Right ventricle myocardium superior (tissue), 1 donor: ENCODE measurements around the gene CD164. TPM values are rescaled to one million over a fixed set of nuclear protein-coding genes. Genes with fewer than 3 reads are reported as not detected.
"Not testable (repeated sequence)": the region's sequence is repeated elsewhere in the genome, so short reads cannot be mapped to it uniquely, and the experiment has no call there.

Experiments
- ATAC-seq: fragments of 200-7000 bp; cut with Tn5 transposase; one replicate; pipeline ENCODE4 v1.9.1; 2020; ENCODE audit warnings: mild to moderate bottlenecking; ENCODE audit not compliant: poor library complexity
- DNase-seq: peaks from one replicate; pipeline ENCODE4 v3.0.0-alpha.2; 2020
- intact Hi-C: fragments of 100-400 bp; cut with DNase I; formaldehyde crosslinking; loops from one replicate; pipeline ENCODE4 v1.11.2; 2022
- total RNA-seq: library from RNA; stranded (reverse); fragmentation: NEBNext Ultra II Directional; extraction: Animal tissue kit (Norgen Biotek cat#: 25700); gene quantifications from one replicate; pipeline ENCODE4 v1.2.1, GENCODE V29; 2021
- donor health status: DM: no; HTN: yes; CAD: no; lungs with severe emphysema.

CD164 gene
- total RNA-seq, 1 donor from 2014 or later, result 102 TPM

- peak; percentile 42 for ATAC-seq
- intact Hi-C loops, result no loop called here
- DNase-seq, result no peak
Measured at GRCh38 chr6:109351231-109352130, 30.8 kb downstream of the CD164 start.

DNA sequence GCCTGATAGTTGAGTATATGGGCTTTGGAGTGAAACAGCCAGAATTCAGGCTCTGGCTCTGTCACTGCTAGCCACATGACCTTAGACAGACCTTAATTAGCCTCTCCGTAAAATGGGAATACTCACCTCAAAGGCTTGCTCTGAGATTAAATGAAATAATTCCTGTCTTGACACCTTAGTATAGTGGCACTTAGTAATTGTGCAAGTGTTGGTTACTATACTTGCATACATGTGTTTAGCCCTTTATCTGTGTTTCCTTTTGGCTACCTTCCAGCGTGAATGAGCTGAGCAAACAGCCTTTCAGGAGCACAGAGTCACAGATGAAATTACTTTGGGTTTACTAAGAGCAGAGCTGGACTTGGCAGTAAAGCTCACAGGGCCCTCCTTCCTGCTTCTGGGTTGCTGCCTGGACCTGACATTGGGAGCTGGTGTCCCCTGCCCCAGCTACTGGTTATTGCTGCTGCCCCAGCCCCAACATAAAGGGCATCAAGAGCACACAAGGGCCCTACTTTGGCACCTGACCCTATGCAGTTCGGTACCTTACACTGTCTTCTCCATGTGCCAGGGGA, 32.8 kb downstream of the CD164 start:
- DNase-seq, result no peak
- intact Hi-C loops, result no loop called here
- peak; percentile 81 for ATAC-seq

DNA sequence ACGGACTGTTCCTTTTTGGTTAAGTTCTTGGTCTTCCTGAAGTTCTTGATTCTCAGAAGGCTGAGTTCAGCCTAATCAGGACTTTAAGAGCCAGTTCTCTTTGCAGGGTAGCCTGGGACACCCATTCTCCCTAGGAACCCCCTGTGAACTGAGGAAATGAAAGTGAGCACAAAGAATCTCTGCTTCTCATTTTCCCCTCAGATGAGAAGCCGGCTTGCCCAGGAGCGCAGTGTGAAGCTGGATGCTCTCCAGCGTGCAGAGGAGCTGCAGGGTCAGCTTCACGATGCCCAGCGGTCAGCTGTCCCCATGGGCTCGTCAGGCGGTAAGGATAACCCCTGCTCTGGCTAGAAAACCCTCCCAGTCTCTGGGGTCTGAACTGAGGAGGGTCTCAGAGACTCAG, 34.0 kb downstream of the CD164 start:
- peak; percentile 28 for ATAC-seq
- no peak for DNase-seq
- intact Hi-C loops, result no loop called here

DNA sequence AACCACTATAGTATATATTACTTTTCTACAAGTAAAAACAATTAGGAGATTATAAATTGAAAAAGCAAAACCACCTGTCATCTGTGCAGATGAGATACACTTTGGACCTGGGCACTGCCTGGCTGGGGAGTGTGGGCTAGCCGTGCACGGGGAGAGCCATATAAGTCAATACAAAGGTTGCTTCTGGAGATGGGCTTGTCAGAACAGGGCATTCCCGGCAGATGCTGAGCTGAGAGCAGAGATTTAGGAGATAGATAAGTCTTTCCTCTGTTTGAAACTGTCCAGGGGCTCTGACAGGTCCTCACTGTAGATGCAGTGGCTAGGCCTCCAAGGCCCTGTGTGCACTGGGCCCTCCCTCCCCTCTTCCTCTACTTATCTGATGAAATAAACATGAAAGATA, 34.5 kb downstream of the CD164 start:
- intact Hi-C loops, result no loop called here
- no peak for ATAC-seq
- DNase-seq, result no peak

DNA sequence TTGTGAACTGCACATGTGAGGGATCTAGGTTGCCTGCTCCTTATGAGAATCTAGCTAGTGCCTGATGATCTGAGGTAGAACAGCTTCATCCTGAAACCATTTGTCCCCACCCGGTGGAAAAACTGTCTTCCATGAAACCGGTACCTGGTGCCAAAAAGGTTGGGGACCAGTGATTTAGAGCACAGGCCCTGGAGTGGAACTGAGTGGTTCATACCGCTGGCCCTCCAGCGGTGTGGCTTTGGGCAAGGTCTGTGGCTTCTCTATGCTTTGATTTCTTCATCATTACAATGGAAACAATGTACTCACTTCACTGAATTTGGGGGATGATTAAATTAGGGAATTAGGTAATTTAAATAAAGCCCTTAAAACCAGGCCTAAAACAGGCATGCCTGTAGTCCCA, 36.3 kb downstream of the CD164 start:
- no peak for DNase-seq
- no peak for ATAC-seq
- intact Hi-C loops, result no loop called here

DNA sequence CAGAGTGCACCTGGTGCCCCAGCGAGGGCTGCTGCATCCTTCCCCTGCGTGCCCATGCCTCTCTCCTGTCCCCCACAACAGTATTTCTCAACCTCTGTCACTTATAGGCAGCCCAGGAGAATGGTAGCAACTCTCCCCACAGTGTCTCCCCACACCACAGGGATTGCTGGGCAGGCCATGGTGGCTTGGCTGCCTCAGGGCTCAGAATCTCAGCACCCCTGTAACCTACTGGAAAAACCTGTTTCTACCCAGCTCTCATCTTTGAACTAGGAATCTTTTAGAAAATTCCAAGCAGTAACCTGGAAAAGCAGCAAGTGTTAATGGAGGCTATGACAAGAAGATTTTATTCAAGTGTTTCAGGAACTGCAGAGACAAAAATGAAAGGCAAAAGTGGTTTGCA, 38.0 kb downstream of the CD164 start:
- intact Hi-C loops, result no loop called here
- ATAC-seq (no peak), DNase-seq (no peak)

DNA sequence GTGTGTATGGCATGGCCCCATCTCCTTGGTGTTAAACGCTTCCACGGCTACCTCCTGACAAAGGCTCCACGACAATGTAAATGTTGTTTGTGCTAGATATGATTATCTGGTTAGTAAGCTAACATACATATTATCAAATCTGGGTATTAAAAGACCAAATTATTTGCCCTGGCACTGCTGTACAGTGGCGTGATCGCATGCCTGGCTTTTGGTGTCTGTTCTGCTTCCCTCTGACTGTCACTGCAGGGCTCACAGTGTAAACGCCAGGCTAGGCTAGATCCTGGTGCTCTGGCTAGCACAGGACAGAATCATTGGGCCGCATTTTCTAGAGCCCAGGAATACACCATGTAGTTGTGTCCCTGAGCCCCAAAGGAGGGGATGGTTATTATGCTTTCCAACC, 38.7 kb downstream of the CD164 start:
- no peak for DNase-seq
- intact Hi-C loops, result no loop called here
- ATAC-seq, result no peak

- DNase-seq, result no peak
- no peak for ATAC-seq
- intact Hi-C loops, result no loop called here
Measured at GRCh38 chr6:109342911-109343310, 39.4 kb downstream of the CD164 start.

DNA sequence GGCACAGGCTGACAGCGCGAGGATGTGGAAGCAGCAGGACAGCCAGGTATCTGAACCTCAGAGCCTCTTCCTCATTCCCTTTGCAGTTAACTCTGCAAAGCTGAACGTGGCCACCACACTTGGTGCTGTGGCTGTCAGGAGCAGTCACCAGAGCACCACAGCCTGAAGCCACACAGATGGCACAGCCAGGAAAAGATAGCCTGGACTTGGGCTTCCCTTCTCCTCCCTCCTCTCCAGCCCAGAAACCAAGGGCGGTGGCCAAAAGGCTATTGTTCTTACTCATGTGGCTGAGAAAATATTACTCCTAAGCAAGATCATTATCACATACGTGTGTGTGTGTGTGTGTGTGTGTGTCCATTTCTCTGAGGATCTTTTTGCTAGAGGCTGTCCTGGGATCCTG, 39.8 kb downstream of the CD164 start:
- intact Hi-C loops, result no loop called here
- ATAC-seq (no peak), DNase-seq (no peak)

- no peak for ATAC-seq
- intact Hi-C loops, result no loop called here
- no peak for DNase-seq
Measured at GRCh38 chr6:109340811-109341210, 41.5 kb downstream of the CD164 start.

DNA sequence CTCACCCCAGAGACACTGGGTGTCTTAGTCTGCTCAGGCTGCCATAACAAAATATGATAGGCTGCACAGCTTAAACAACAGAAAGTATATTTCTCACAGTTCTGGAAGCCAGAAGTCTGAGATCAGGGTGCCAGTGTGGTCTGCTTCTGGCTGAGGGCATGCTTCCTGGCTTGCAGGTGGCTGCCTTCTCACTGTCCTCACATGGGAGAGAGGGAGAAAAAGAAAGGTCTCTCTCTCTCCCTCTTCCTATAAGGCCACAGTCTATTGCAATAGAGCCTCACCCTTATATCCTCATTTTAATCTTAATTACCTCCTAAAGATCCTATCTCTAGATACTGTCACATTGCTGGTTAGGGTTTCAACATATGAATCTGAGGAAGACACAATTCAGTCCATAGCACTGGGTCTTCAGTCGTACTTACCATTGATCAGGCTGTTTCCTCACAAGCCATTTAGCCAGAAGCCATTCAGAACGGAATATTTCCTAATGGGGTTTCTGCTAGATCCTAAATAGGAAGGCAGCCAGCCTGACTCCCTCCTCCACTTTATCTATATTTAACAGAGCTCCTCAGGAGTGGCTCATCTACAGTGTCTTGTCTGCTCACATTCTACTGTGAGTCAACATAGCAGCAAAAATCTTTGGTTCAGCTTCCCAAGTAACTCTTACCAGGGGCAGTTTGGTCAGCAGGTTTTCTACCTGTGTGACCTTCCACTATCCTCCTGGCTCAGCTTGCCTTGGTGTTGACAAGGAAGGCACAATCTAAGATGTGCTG, 42.2 kb downstream of the CD164 start:
- DNase-seq, result no peak
- no peak for ATAC-seq
- intact Hi-C loops, result no loop called here

DNA sequence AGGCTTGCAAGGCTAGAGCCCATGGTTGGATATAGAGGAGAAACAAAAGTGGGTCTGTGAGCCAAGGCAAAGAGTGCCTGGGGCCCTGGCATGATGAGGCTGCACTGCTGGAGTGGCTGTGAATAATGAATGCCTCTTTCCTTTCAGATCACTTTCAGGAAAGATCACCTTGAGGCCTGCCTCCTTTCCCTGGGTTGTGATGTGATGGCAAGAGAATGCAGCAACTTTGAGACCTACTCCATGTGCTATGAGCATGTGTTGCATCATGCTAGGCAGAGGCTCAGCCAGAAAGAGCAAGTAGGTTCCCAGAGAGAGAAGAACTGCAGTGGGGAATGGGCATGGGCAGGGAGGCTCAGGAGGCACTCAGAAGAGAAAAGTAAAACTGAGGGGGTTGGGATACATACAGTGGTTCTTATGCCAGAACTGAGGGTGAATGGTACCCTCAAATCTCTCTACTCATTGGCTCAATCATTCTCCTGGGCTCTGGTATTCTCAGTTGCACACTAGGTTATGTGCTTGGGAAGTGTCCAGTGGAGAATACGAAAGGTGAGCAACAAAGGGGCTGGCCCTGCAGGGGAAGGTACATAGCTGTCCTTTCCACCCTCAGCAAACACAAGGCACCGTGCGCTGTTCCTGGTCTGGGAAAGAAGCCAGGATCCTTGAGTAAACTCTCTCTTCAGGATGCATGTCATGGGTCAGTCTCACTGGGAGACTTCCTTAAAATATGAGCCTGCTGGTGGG, 45.9 kb downstream of the CD164 start:
- intact Hi-C loops, result no loop called here
- DNase-seq (no peak), ATAC-seq (peak; percentile 81)

GRCh38 chr6:109333870-109334269, 48.4 kb downstream of the CD164 start:
- ATAC-seq, DNase-seq, intact Hi-C loops: not testable (repeated sequence)

- ATAC-seq, result no peak
- intact Hi-C loops, result no loop called here
Measured at GRCh38 chr6:109332748-109333147, 49.5 kb downstream of the CD164 start.

DNA sequence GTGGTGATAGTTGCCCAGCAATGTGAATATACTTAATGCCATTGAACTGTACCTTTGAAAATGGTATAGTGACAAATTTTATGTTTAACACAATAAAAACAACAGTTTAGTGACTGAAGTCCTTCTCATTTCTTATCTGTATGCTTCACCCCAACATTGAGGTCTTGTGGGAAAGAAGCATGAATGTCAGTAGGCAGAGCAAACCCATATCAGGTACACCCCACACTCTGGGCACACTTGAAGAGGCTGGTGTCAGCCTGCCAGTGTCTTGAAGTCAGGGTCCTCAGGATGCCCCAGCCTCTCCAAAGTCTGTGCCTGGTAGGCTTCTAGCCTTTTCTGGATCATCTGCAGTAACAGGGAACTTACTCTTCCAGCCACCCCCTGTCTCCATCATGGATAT, 51.2 kb downstream of the CD164 start:
- intact Hi-C loops, result no loop called here
- DNase-seq (no peak), ATAC-seq (no peak)

More at GRCh38 chr6:109332748-109333147, 49.5 kb downstream of the CD164 start:
- DNase-seq, result no peak

- intact Hi-C loops, result no loop called here
- ATAC-seq (no peak), DNase-seq (no peak)
Measured at GRCh38 chr6:109330263-109330662, 52.0 kb downstream of the CD164 start.

DNA sequence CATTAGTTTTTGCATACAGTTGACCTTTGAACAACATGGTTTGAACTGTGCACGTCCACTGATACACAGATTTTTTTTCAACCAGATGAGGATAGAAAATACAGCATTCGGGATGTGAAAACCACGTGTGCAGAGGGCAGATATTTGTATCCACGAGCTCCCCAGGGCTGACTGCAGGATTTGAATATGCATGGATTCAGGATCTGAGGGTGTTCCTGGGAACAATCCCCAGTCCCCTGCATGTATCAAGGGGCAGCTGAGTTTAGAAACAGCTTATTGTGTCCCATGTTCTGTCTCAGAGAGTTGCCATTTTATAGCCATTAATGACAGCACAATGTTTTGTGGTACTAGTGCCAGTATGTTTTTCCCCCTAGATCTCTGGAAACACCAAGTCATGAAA, 53.6 kb downstream of the CD164 start:
- no peak for DNase-seq
- no peak for ATAC-seq
- intact Hi-C loops, result no loop called here

DNA sequence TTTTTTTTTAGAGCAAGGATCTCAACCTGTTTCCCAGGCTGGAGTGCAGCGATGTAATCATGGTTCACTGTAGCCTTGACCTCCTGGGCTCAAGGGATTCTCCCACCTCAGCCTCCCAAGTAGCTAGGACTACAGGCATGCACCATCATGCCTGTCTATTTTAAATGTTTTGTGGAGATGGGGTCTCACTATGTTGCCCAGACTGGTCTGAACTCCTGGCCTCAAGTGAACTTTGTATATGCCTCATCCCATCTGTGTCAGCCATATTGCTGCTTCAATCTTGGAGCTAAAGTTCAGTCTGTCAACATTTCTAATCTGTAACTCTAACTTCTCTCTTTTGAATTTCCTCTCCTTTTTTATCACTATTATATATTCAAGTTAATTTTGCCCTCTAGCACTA, 54.3 kb downstream of the CD164 start:
- ATAC-seq, result no peak
- no peak for DNase-seq
- intact Hi-C loops, result no loop called here

DNA sequence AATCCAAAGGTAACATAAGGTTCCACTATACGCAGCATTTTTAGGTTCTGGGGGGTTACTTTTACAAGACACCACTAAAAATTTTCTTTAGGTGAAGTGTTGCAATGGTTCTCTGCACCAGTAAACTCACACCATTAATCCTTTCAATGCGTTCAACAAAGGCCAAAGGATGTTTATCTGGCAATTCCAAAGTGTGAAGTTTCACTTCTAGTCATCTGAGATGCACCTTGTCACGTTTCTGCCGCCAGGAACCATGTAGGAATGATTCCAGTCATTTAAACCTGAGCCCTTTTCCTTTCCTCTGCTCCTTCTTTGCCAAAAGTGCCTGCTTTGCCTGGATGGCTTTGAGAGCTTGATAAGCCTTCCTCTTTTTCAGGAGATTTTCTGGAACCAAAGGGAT, 54.8 kb downstream of the CD164 start:
- no peak for DNase-seq
- ATAC-seq, result no peak
- intact Hi-C loops, result no loop called here
